OCI-LY1 (cell line): ENCODE measurements around the gene SLC18B1.

Experiments used
- H2AFZ ChIP-seq: fragments of 200-600 bp; sonication (generic), shearing (Covaris generic); 2 replicates; pipeline ENCODE4 v1.6.0; 2014; ENCODE audit warnings: antibody characterized with exemption, mild to moderate bottlenecking, low read length
- H3F3A ChIP-seq: fragments of 200-600 bp; sonication (generic), shearing (Covaris generic); 2 replicates; pipeline ENCODE4 v1.6.0; 2014; ENCODE audit warnings: mild to moderate bottlenecking, antibody characterized with exemption, low read length, moderate library complexity; ENCODE audit not compliant: insufficient read depth
- H3K27ac ChIP-seq: fragments of 200-600 bp; sonication (generic); 2 replicates; pipeline ENCODE4 v1.5.1; 2014; ENCODE audit warnings: low read length, mixed run types, mild to moderate bottlenecking, low read depth; ENCODE audit not compliant: poor library complexity, severe bottlenecking
- H3K27me3 ChIP-seq: fragments of 200-600 bp; sonication (generic); 2 replicates; pipeline ENCODE4 v1.6.0; 2014; ENCODE audit warnings: antibody characterized with exemption, mild to moderate bottlenecking, low read length, moderate library complexity; ENCODE audit not compliant: insufficient read depth
- H3K36me3 ChIP-seq: fragments of 200-600 bp; sonication (generic); 2 replicates; pipeline ENCODE4 v1.6.1; 2014; ENCODE audit warnings: mild to moderate bottlenecking, antibody characterized with exemption, low read length, moderate library complexity, mixed read lengths; ENCODE audit not compliant: insufficient read depth
- H3K4me1 ChIP-seq: fragments of 200-600 bp; sonication (generic); 2 replicates; pipeline ENCODE4 v1.5.1; 2014; ENCODE audit warnings: mild to moderate bottlenecking, low read length, moderate library complexity; ENCODE audit not compliant: insufficient read depth, severe bottlenecking
- H3K4me2 ChIP-seq: fragments of 200-600 bp; sonication (generic), shearing (Covaris generic); 2 replicates; pipeline ENCODE4 v1.6.1; 2014; ENCODE audit warnings: low read length
- H3K4me3 ChIP-seq: fragments of 200-600 bp; sonication (generic); 2 replicates; pipeline ENCODE4 v1.5.1; 2014; ENCODE audit warnings: low read length, low read depth, mild to moderate bottlenecking, mixed read lengths; ENCODE audit not compliant: poor library complexity, severe bottlenecking
- H3K79me2 ChIP-seq: fragments of 200-600 bp; shearing (Covaris generic); 2 replicates; pipeline ENCODE4 v1.6.1; 2016; ENCODE audit warnings: mixed run types, low read length, mixed read lengths; ENCODE audit not compliant: insufficient read depth
- H3K9ac ChIP-seq: fragments of 200-600 bp; sonication (generic), shearing (Covaris generic); 2 replicates; pipeline ENCODE4 v1.6.1; 2014; ENCODE audit warnings: mild to moderate bottlenecking, low read length, mixed read lengths
- H3K9me2 ChIP-seq: fragments of 200-600 bp; sonication (generic), shearing (Covaris generic); 2 replicates; pipeline ENCODE4 v1.6.1; 2014; ENCODE audit warnings: low read depth, mild to moderate bottlenecking, low read length, mixed read lengths
- H3K9me3 ChIP-seq: fragments of 200-600 bp; shearing (Covaris generic); 2 replicates; pipeline ENCODE4 v1.6.1; 2014; ENCODE audit warnings: low read length, mixed read lengths
- H4K20me1 ChIP-seq: fragments of 200-600 bp; sonication (generic), shearing (Covaris generic); 2 replicates; pipeline ENCODE4 v1.6.0; 2016; ENCODE audit warnings: mild to moderate bottlenecking, low read length; ENCODE audit not compliant: insufficient read depth
- EZH2 ChIP-seq: fragments of 200-600 bp; sonication (generic), shearing (Covaris generic); IDR thresholded peaks from 2 replicates; pipeline ENCODE4 v1.8.0; 2017; ENCODE audit warnings: borderline replicate concordance, mixed run types, mild to moderate bottlenecking, antibody characterized with exemption, low read length, moderate library complexity, mixed read lengths
- TF ChIP-seq, protein P1 (sequence below): fragments of 200-600 bp; sonication (generic), shearing (Covaris generic); IDR thresholded peaks from 2 replicates; pipeline ENCODE4 v1.5.1; 2017; ENCODE audit warnings: mild to moderate bottlenecking, antibody characterized with exemption, low read length, moderate library complexity, mixed read lengths

The SLC18B1 gene

DNA sequence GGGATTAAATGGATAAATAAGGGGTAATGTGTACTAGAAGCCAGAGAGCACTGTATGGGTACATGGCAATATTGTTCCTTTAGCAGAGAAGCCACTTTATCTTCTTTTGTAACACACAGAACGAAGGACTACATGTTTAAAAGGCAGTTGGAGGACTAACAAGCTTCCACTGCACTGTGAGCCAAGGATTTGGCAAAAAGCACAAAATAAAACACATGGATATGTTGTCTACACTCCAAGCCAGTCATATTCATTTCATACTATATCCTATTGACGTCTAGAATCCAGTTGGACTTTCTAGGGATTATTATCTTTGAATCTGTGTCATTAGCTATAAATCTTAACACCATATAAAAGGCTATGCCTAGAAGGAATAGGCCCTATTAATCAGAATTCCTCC, 3.0 kb downstream of the SLC18B1 start:
- Histone ChIP-seq H3K36me3 (no peaks in the 10 kb centered on the region), H3K4me3 (no peak overlapping the region), H3K9me3 (no peaks in the 10 kb centered on the region), H2AFZ (no peak overlapping the region), H3K4me1 (peaks cover 7% of the 10 kb centered on the region), H3K27me3 (no peaks in the 10 kb centered on the region), H3K27ac (no peak overlapping the region), H3F3A (no peaks in the 10 kb centered on the region), H3K9me2 (no peaks in the 10 kb centered on the region), H3K4me2 (no peak overlapping the region), H3K9ac (no peak overlapping the region), H4K20me1 (no peaks in the 10 kb centered on the region), H3K79me2 (no peaks in the 10 kb centered on the region)
- no peak for TF ChIP-seq EZH2
- TF ChIP-seq, protein P1, sequence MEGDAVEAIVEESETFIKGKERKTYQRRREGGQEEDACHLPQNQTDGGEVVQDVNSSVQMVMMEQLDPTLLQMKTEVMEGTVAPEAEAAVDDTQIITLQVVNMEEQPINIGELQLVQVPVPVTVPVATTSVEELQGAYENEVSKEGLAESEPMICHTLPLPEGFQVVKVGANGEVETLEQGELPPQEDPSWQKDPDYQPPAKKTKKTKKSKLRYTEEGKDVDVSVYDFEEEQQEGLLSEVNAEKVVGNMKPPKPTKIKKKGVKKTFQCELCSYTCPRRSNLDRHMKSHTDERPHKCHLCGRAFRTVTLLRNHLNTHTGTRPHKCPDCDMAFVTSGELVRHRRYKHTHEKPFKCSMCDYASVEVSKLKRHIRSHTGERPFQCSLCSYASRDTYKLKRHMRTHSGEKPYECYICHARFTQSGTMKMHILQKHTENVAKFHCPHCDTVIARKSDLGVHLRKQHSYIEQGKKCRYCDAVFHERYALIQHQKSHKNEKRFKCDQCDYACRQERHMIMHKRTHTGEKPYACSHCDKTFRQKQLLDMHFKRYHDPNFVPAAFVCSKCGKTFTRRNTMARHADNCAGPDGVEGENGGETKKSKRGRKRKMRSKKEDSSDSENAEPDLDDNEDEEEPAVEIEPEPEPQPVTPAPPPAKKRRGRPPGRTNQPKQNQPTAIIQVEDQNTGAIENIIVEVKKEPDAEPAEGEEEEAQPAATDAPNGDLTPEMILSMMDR = no peak

DNA sequence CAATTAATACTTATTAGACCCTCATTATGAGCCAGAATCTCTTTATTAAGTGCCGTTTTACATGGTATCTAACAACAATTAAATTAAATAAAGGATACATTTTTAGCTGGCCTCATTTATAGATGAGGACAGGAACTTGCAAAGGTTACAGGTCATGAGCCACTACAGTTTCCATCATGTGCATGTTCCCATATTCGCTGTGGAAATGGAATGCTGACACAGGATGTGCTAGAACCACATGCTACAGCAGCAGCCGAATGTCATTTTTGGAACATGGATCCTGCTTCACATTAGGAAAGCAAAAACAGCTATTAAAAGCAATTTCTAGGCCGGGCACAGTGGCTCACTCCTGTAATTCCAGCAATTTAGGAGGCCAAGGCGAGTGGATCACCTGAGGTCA, 5.9 kb downstream of the SLC18B1 start:
- Histone ChIP-seq H3K27me3 (no peaks in the 10 kb centered on the region), H3K36me3 (no peaks in the 10 kb centered on the region), H3K4me2 (no peak overlapping the region), H3K4me1 (no peaks in the 10 kb centered on the region), H3K79me2 (no peaks in the 10 kb centered on the region), H4K20me1 (no peaks in the 10 kb centered on the region), H3K9me2 (no peaks in the 10 kb centered on the region), H3K9ac (no peak overlapping the region), H2AFZ (no peak overlapping the region), H3K27ac (no peak overlapping the region), H3K4me3 (no peak overlapping the region), H3F3A (no peaks in the 10 kb centered on the region), H3K9me3 (no peaks in the 10 kb centered on the region)
- TF ChIP-seq, protein P1 = no peak
- no peak for TF ChIP-seq EZH2

DNA sequence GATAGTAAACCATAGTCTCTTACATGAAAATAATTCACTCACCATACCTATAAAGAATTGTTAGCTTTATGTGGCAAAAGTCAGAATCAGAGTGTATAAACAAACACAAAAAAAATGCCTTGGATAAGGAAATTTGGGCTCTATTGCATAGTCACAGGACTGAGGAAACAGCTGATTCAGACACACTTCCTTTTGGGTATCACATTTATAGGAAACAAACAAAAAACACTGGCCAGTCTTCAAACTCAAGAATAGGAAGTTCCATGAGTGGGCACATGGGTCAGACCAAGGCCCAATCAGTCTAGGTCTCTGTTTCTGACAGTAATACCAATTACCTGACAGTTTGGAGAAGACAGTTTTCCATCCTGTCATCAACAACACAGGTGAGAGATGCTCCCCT, 8.0 kb downstream of the SLC18B1 start:
- Histone ChIP-seq H3K4me1 (no peaks in the 10 kb centered on the region), H3K4me3 (no peak overlapping the region), H3K9me2 (no peaks in the 10 kb centered on the region), H4K20me1 (no peaks in the 10 kb centered on the region), H2AFZ (no peak overlapping the region), H3K9me3 (no peaks in the 10 kb centered on the region), H3K27ac (no peak overlapping the region), H3K27me3 (no peaks in the 10 kb centered on the region), H3F3A (no peaks in the 10 kb centered on the region), H3K4me2 (no peak overlapping the region), H3K9ac (no peak overlapping the region), H3K79me2 (no peaks in the 10 kb centered on the region), H3K36me3 (no peaks in the 10 kb centered on the region)
- TF ChIP-seq EZH2 = no peak
- TF ChIP-seq, protein P1 = no peak
